SK-N-SH treated with all-trans-retinoic acid at 6 μM for 48 hours (cell line): ENCODE measurements around the gene UBE2U.
"Not testable (repeated sequence)": the region's sequence is repeated elsewhere in the genome, so short reads cannot be mapped to it uniquely, and the experiment has no call there.

ENCODE experiments used
- ATAC-seq: fragments of 200-7000 bp; cut with Tn5 transposase; 3 replicates; pipeline ENCODE4 v1.9.1; 2020; ENCODE audit warnings: mild to moderate bottlenecking, moderate library complexity
- BACH2 ChIP-seq: fragments of 250-450 bp; sonication (Bioruptor Pico); IDR thresholded peaks from 2 replicates; pipeline ENCODE4 v1.9.0; 2021; ENCODE audit warnings: mild to moderate bottlenecking, borderline replicate concordance
- CSDC2 ChIP-seq: fragments of 250-450 bp; sonication (Bioruptor Pico); IDR thresholded peaks from 2 replicates; pipeline ENCODE4 v1.5.0; 2020; ENCODE audit warnings: mild to moderate bottlenecking, moderate library complexity
- ESRRG ChIP-seq: fragments of 250-450 bp; sonication (Bioruptor Pico); IDR thresholded peaks from 2 replicates; pipeline ENCODE4 v1.6.1; 2021; ENCODE audit warnings: mild to moderate bottlenecking
- GLIS3 ChIP-seq: fragments of 250-450 bp; sonication (Bioruptor Pico); IDR thresholded peaks from 2 replicates; pipeline ENCODE4 v1.5.0; 2020; ENCODE audit warnings: mild to moderate bottlenecking, moderate library complexity
- ISL1 ChIP-seq: fragments of 250-450 bp; sonication (Bioruptor Pico); IDR thresholded peaks from 2 replicates; pipeline ENCODE4 v2.1.2; 2022; ENCODE audit warnings: mild to moderate bottlenecking, moderate library complexity
- PPARA ChIP-seq: fragments of 250-450 bp; sonication (Bioruptor Pico); IDR thresholded peaks from 2 replicates; pipeline ENCODE4 v1.5.0; 2020; ENCODE audit warnings: mild to moderate bottlenecking, borderline replicate concordance
- RARB ChIP-seq: fragments of 250-450 bp; sonication (Bioruptor Pico); IDR thresholded peaks from 2 replicates; pipeline ENCODE4 v1.8.0; 2021; ENCODE audit warnings: mild to moderate bottlenecking, moderate library complexity
- SNAI2 ChIP-seq: fragments of 250-450 bp; sonication (Bioruptor Pico); IDR thresholded peaks from 2 replicates; pipeline ENCODE4 v1.5.0; 2020; ENCODE audit warnings: mild to moderate bottlenecking, moderate library complexity
- TCF4 ChIP-seq: fragments of 250-450 bp; sonication (Bioruptor Pico); IDR thresholded peaks from 2 replicates; pipeline ENCODE4 v1.8.0; 2021; ENCODE audit warnings: mild to moderate bottlenecking, moderate library complexity, borderline replicate concordance
- TOX ChIP-seq: fragments of 250-450 bp; sonication (Bioruptor Pico); IDR thresholded peaks from 2 replicates; pipeline ENCODE4 v1.8.0; 2021; ENCODE audit warnings: mild to moderate bottlenecking, moderate library complexity, borderline replicate concordance
- ZC3H10 ChIP-seq: fragments of 250-450 bp; sonication (Bioruptor Pico); IDR thresholded peaks from 2 replicates; pipeline ENCODE4 v1.5.1; 2021; ENCODE audit warnings: mild to moderate bottlenecking, moderate library complexity
- ZFP3 ChIP-seq: fragments of 250-450 bp; sonication (Bioruptor Pico); IDR thresholded peaks from 2 replicates; pipeline ENCODE4 v1.5.0; 2020; ENCODE audit warnings: mild to moderate bottlenecking, moderate library complexity
- ZFP30 ChIP-seq: fragments of 450-650 bp; formaldehyde crosslinking; IDR thresholded peaks from 2 replicates; pipeline ENCODE4 v1.5.0; 2022; ENCODE audit warnings: mild to moderate bottlenecking, moderate library complexity
- ZNF8 ChIP-seq: fragments of 450-650 bp; formaldehyde crosslinking; IDR thresholded peaks from 2 replicates; pipeline ENCODE4 v1.5.0; 2020; ENCODE audit warnings: mild to moderate bottlenecking, moderate library complexity
- TF ChIP-seq, protein P1 (sequence below): fragments of 250-450 bp; sonication (Bioruptor Pico); IDR thresholded peaks from 2 replicates; pipeline ENCODE4 v1.8.0; 2021; ENCODE audit warnings: low read depth, mild to moderate bottlenecking, moderate library complexity, borderline replicate concordance
- TF ChIP-seq, protein P2 (sequence below): fragments of 250-450 bp; sonication (Bioruptor Pico); IDR thresholded peaks from 2 replicates; pipeline ENCODE4 v1.5.1; 2020; ENCODE audit warnings: low read depth, mild to moderate bottlenecking, moderate library complexity
- TF ChIP-seq, protein P3 (sequence below): fragments of 250-450 bp; sonication (Bioruptor Pico); IDR thresholded peaks from 2 replicates; pipeline ENCODE4 v1.5.1; 2021; ENCODE audit warnings: mild to moderate bottlenecking, moderate library complexity
- TF ChIP-seq, protein P4 (sequence below): fragments of 250-450 bp; sonication (Bioruptor Pico); IDR thresholded peaks from 2 replicates; pipeline ENCODE4 v1.8.0; 2020; ENCODE audit warnings: mild to moderate bottlenecking, moderate library complexity, borderline replicate concordance

Gene UBE2U

DNA sequence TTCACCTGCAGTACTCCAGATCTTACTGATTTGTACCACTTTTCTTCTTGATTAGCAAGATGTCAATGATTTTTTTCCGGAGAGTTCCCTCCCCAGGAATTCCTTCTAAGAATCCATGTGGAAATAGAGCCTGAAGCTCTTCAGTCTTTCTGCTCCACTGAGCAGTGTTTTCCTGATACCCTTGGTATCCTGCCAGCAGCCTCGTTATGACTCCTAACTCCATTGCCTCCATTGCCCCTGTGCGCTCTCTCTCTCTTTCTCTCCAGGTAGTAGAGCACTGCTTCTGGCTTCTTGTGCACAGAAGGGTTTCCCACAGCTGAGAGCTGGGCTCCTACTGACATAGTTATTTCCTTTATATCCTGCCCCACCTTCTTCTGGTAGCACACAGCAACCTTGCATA, 12.2 kb downstream of the UBE2U start (continued):
- TF ChIP-seq, protein P1, sequence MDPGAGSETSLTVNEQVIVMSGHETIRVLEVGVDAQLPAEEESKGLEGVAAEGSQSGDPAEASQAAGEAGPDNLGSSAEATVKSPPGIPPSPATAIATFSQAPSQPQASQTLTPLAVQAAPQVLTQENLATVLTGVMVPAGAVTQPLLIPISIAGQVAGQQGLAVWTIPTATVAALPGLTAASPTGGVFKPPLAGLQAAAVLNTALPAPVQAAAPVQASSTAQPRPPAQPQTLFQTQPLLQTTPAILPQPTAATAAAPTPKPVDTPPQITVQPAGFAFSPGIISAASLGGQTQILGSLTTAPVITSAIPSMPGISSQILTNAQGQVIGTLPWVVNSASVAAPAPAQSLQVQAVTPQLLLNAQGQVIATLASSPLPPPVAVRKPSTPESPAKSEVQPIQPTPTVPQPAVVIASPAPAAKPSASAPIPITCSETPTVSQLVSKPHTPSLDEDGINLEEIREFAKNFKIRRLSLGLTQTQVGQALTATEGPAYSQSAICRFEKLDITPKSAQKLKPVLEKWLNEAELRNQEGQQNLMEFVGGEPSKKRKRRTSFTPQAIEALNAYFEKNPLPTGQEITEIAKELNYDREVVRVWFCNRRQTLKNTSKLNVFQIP (CRISPR knock-in tag), result no peak
- no peak for TF ChIP-seq SNAI2 (CRISPR knock-in tag)
- TF ChIP-seq TOX, result no peak
- no peak for TF ChIP-seq BACH2 (CRISPR knock-in tag)
- TF ChIP-seq ZNF8 (CRISPR knock-in tag), result no peak
- TF ChIP-seq, all 23 proteins: peak for 0

DNA sequence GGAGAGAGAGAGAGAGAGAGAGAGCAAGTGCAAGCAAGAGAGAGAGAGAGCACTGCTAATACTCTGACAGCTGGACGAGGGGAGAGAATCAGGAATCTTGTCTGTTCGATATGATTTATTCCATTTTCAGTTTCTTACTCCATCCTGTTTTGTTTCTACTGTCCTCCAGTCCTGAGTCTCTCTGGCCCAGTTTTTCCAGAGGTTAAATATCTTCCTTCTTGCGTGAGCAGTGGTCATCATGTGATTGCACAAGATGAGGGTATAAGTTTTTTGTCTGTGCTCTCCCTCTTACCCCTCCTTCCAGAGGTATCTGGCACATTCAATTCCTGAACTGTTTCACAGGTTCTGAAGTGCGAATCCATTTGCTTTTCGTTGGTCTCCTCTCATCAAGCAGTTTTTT, 16.8 kb downstream of the UBE2U start:
- TF ChIP-seq TCF4 (CRISPR knock-in tag), result no peak
- no peak for TF ChIP-seq RARB (CRISPR knock-in tag)
- TF ChIP-seq, protein P2, sequence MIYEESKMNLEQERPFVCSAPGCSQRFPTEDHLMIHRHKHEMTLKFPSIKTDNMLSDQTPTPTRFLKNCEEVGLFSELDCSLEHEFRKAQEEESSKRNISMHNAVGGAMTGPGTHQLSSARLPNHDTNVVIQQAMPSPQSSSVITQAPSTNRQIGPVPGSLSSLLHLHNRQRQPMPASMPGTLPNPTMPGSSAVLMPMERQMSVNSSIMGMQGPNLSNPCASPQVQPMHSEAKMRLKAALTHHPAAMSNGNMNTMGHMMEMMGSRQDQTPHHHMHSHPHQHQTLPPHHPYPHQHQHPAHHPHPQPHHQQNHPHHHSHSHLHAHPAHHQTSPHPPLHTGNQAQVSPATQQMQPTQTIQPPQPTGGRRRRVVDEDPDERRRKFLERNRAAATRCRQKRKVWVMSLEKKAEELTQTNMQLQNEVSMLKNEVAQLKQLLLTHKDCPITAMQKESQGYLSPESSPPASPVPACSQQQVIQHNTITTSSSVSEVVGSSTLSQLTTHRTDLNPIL (CRISPR knock-in tag), result no peak
- TF ChIP-seq ISL1, result no peak
- TF ChIP-seq, protein P3, sequence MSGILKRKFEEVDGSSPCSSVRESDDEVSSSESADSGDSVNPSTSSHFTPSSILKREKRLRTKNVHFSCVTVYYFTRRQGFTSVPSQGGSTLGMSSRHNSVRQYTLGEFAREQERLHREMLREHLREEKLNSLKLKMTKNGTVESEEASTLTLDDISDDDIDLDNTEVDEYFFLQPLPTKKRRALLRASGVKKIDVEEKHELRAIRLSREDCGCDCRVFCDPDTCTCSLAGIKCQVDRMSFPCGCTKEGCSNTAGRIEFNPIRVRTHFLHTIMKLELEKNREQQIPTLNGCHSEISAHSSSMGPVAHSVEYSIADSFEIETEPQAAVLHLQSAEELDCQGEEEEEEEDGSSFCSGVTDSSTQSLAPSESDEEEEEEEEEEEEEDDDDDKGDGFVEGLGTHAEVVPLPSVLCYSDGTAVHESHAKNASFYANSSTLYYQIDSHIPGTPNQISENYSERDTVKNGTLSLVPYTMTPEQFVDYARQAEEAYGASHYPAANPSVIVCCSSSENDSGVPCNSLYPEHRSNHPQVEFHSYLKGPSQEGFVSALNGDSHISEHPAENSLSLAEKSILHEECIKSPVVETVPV (CRISPR knock-in tag), result no peak
- TF ChIP-seq SNAI2 (CRISPR knock-in tag), result no peak
- TF ChIP-seq ZFP3 (CRISPR knock-in tag), result no peak
- TF ChIP-seq, protein P4, sequence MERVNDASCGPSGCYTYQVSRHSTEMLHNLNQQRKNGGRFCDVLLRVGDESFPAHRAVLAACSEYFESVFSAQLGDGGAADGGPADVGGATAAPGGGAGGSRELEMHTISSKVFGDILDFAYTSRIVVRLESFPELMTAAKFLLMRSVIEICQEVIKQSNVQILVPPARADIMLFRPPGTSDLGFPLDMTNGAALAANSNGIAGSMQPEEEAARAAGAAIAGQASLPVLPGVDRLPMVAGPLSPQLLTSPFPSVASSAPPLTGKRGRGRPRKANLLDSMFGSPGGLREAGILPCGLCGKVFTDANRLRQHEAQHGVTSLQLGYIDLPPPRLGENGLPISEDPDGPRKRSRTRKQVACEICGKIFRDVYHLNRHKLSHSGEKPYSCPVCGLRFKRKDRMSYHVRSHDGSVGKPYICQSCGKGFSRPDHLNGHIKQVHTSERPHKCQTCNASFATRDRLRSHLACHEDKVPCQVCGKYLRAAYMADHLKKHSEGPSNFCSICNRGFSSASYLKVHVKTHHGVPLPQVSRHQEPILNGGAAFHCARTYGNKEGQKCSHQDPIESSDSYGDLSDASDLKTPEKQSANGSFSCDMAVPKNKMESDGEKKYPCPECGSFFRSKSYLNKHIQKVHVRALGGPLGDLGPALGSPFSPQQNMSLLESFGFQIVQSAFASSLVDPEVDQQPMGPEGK, result no peak
- ATAC-seq, result no peak

DNA sequence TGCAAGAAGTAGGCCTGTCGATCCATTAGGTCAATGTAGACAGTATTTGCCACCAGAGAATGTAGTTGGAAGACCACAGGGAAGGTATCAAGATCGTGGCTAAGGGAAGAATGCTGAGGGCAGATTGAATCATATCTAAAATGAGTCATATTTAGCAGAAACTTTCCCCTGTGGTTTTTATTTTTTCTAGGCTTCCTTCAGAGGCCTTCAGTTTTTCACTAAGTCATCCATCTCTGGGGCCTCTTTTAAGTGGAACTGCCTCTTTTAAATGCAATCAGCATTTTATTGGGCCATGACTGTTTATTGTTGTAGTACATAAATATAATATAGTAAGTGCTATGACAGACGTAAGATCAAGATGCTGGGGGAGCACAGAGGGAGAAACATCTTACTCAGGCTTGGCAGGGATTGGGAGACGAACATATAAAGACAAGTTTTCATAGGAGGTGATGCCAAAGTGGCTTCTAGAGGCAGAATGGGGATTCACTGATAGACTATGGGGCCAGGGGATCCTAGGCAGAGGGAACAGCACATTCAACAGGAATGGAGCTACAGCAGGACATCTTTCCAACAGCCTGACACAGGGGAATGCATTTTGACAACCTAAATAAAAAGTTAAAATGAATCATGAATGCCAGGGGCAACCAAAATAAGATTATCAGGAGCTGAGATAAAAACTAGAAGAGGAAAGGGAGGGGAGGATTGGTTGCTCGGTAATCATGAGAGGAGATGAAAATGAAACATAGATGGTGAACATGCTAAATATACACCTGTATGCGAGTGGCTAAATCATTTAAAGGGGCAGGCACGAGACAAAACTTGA, 20.1 kb downstream of the UBE2U start:
- TF ChIP-seq ZFP3 (CRISPR knock-in tag), result peak; percentile 86
- peak; percentile 25; the same call in 1 of the 2 replicates for TF ChIP-seq ISL1
- peak; percentile 15; the same call in 1 of the 2 replicates for TF ChIP-seq CSDC2 (CRISPR knock-in tag)
- TF ChIP-seq SNAI2 (CRISPR knock-in tag), result no peak
- TF ChIP-seq, protein P2 (CRISPR knock-in tag), result no peak
- TF ChIP-seq, protein P1 (CRISPR knock-in tag), result no peak
- no peak for TF ChIP-seq GLIS3 (CRISPR knock-in tag)
- no peak for TF ChIP-seq ZFP30 (CRISPR knock-in tag)
- no peak for TF ChIP-seq PPARA (CRISPR knock-in tag)
- TF ChIP-seq ESRRG (CRISPR knock-in tag), result no peak
- no peak for TF ChIP-seq BACH2 (CRISPR knock-in tag)
- no peak for TF ChIP-seq ZC3H10 (CRISPR knock-in tag)
- ATAC-seq, result peak; percentile 84

DNA sequence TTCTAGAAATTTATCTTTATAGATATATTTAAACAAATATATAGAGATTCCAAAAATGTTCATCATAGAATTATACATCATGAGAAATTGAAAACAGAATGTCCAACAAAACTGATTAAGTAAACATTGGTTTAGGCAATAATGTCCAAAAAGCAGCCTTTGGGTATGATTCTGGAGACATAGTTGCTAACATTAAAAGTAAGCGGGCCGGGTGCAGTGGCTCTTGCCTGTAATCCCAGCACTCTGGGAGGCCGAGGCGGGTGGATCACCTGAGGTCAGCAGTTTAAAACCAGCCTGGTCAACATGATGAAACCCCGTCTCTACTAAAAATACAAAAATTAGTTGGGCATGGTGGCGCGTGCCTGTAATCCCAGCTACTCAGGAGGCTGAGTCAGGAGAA, 20.8 kb downstream of the UBE2U start:
- ATAC-seq, result not testable (repeated sequence)
